Measurements from ENCODE around the gene LRRK1.

The LRRK1 gene

DNA sequence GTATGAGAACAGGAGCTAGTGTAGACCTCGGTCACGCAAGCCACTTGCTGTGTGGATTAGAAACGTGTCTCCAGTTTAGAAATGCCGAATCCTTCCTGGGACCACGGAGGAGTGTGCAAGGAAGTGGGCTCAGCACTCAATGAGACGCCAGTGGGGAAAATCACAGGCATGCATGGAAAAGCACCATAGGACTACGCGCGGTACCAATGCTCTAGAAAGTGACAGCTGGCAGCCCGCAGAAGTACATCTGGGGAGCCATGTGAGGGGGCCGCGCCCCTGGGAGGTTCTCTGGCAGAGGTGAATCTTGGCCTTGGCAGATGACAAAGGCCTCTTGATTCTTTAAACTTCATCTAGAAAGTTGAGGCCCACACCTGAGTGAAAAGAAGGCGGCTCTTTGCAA, 99.3 kb downstream of the LRRK1 start:
- H3K27ac ChIP-seq = no peak overlapping the region
- TF ChIP-seq, protein P1, sequence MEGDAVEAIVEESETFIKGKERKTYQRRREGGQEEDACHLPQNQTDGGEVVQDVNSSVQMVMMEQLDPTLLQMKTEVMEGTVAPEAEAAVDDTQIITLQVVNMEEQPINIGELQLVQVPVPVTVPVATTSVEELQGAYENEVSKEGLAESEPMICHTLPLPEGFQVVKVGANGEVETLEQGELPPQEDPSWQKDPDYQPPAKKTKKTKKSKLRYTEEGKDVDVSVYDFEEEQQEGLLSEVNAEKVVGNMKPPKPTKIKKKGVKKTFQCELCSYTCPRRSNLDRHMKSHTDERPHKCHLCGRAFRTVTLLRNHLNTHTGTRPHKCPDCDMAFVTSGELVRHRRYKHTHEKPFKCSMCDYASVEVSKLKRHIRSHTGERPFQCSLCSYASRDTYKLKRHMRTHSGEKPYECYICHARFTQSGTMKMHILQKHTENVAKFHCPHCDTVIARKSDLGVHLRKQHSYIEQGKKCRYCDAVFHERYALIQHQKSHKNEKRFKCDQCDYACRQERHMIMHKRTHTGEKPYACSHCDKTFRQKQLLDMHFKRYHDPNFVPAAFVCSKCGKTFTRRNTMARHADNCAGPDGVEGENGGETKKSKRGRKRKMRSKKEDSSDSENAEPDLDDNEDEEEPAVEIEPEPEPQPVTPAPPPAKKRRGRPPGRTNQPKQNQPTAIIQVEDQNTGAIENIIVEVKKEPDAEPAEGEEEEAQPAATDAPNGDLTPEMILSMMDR (conservative IDR thresholded peaks at IDR 0.05; ENCODE audit: low read depth) = no peak
- CTCF ChIA-PET = interaction anchor here (0.7 to 1.9 kb wide), 3 partner anchors 9 to 34 kb away, joined by 3 to 12 read pairs (median 6); no protein-coding TSS in a partner anchor
- POLR2A ChIA-PET (ENCODE audit: low non-redundant PET) = no interaction called here
- DNase-seq (ENCODE audit: low spot score) = no peak

DNA sequence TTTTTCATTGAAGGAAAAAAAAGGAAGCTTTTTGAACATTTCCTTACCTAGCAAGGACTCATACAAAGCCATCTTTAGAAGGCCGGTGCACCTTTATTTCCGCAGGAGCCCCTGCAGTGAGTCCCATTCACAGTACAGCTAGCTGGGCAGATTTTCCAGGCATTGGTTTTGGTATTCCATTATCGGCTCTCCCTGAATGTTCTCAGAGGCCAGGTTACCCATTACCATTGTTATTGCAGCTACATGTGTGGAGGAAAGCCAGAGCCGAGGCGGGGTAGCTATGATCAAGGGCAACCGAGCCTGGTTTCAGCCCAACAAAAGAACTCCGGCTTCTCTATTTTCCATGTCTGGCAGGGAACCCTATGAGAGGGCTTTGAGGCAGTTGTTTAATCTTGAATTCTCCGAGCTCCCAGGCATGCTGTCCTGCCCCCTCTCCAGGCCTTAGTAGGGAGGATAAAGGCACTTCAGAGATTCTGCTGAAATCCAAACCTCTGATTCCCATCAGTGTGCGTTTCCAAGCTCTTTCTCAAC, 100.3 kb downstream of the LRRK1 start:
- no peak overlapping the region for H3K27ac ChIP-seq
- DNase-seq (ENCODE audit: low spot score) = no peak
- TF ChIP-seq, protein P1 (conservative IDR thresholded peaks at IDR 0.05; ENCODE audit: low read depth) = no peak
- CTCF ChIA-PET = interaction anchor here (1.1 to 1.9 kb wide), 3 partner anchors 10 to 239 kb away, joined by 4 to 12 read pairs (median 6); no protein-coding TSS in a partner anchor
- POLR2A ChIA-PET (ENCODE audit: low non-redundant PET) = no interaction called here

DNA sequence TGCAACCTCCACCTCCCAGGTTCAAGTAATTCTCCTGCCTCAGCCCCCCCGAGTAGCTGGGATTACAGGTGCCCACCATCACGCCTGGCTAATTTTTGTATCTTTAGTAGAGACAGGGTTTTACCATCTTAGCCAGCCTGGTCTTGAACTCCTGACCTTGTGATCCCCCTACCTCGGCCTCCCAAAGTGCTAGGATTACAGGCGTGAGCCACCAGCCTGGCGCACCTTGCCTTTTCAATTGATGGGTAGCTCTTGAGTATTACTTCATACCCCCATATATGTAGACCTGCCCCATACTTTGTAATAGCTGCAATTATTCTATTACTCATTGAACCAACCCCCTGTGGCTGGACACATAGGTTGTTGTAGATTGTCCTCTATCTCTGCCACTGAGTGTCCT, 101.3 kb downstream of the LRRK1 start:
- CTCF ChIA-PET = no interaction called here

DNA sequence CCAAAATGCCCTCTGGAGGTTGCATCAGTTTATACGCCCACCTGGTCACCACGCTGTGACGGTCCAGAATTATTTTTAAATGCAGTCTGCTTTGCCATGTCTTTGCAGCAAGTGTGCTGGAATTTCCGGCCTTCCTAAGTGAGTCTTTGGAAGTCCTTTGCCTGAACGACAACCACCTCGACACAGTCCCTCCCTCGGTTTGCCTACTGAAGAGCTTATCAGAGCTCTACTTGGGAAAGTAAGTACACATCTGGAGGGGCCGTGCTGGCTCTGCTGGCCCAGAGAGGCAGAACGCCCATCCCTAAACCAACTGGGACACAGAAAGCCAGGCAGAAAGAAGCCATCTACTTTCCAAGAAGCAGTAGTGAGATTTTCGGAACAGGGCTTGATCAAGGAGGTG, 101.8 kb downstream of the LRRK1 start:
- TF ChIP-seq, protein P1 (conservative IDR thresholded peaks at IDR 0.05; ENCODE audit: low read depth) = no peak
- no peak for DNase-seq (ENCODE audit: low spot score)
- CTCF ChIA-PET = no interaction called here
- no peak overlapping the region for H3K27ac ChIP-seq
- POLR2A ChIA-PET (ENCODE audit: low non-redundant PET) = no interaction called here

More for the DNA sequence above, 101.3 kb downstream of the LRRK1 start:
- POLR2A ChIA-PET (ENCODE audit: low non-redundant PET) = no interaction called here
- DNase-seq (ENCODE audit: low spot score) = no peak
- no peak overlapping the region for H3K27ac ChIP-seq
- TF ChIP-seq, protein P1 (conservative IDR thresholded peaks at IDR 0.05; ENCODE audit: low read depth) = no peak

DNA sequence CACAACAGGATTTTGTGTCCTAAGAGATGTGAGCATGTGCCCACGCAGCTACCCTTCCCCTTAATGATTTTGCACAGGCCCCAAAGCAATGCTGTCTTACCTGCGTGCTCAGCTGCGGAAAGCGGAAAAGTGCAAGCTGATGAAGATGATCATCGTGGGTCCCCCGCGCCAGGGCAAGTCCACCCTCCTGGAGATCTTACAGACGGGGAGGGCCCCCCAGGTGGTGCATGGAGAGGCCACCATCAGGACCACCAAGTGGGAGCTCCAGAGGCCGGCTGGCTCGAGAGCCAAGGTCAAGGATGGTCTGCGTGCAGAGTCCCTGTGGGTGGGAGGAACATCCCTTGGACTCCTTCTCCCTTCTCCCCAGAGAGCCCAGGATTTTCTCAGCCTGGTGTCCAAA, 103.1 kb downstream of the LRRK1 start:
- no peak overlapping the region for H3K27ac ChIP-seq
- DNase-seq (ENCODE audit: low spot score) = no peak
- CTCF ChIA-PET = interaction anchor here (0.6 to 0.7 kb wide), 2 partner anchors 25 to 54 kb away, joined by 3 to 8 read pairs; no protein-coding TSS in a partner anchor
- TF ChIP-seq, protein P1 (conservative IDR thresholded peaks at IDR 0.05; ENCODE audit: low read depth) = no peak
- POLR2A ChIA-PET (ENCODE audit: low non-redundant PET) = no interaction called here

DNA sequence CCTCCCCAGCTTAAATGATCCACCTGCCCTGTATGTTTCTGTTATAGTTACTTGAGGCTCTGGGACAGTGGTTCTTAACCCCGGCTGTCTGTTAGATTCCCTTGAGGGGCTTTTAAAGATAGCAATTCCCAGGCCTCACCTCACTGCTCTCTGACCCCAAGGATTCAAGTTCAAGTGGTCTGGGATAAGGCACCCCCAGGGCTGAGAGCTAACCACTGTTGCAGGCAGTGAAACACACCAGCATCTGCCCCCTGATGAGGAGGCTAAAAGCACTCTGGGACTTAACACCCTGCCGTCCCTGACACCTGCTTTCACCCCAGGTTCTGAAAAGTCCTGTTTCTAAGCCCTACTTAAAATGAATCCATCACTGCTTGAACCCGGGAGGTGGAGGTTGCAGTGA, 103.7 kb downstream of the LRRK1 start:
- TF ChIP-seq, protein P1 (conservative IDR thresholded peaks at IDR 0.05; ENCODE audit: low read depth) = no peak
- CTCF ChIA-PET = interaction anchor here (0.7 to 2.0 kb wide), 4 partner anchors 7 to 105 kb away, joined by 4 to 13 read pairs (median 8); no protein-coding TSS in a partner anchor
- POLR2A ChIA-PET (ENCODE audit: low non-redundant PET) = no interaction called here
- DNase-seq (ENCODE audit: low spot score) = no peak
- H3K27ac ChIP-seq = no peak overlapping the region
